DND-41 (cell line): ENCODE results near the gene GLCE.

Experiments used
- ATAC-seq: fragments of 200-7000 bp; cut with Tn5 transposase; 3 replicates; pipeline ENCODE4 v1.9.1; 2021; ENCODE audit warnings: low read depth; ENCODE audit not compliant: insufficient read depth
- DNase-seq: peaks from one replicate; pipeline ENCODE4 v3.0.0-alpha.2; 2020
- H2AFZ ChIP-seq: 2 replicates; pipeline ENCODE4 v1.6.0; 2012; ENCODE audit warnings: low read depth, low read length
- H3K27ac ChIP-seq: 2 replicates; pipeline ENCODE4 v1.5.1; 2012; ENCODE audit warnings: low read length, inconsistent platforms
- H3K27me3 ChIP-seq: fragments of 200-600 bp; sonication (generic); 2 replicates; pipeline ENCODE4 v1.6.0; 2012; ENCODE audit warnings: low read length, mild to moderate bottlenecking, inconsistent platforms; ENCODE audit not compliant: insufficient read depth, poor library complexity
- H3K36me3 ChIP-seq: 2 replicates; pipeline ENCODE4 v1.5.1; 2012; ENCODE audit warnings: low read length, inconsistent platforms; ENCODE audit not compliant: insufficient read depth
- H3K4me1 ChIP-seq: 2 replicates; pipeline ENCODE4 v1.5.1; 2012; ENCODE audit warnings: mild to moderate bottlenecking, low read length; ENCODE audit not compliant: insufficient read depth
- H3K4me2 ChIP-seq: 2 replicates; pipeline ENCODE4 v1.6.0; 2012; ENCODE audit warnings: mild to moderate bottlenecking, moderate library complexity, low read length, inconsistent platforms; ENCODE audit not compliant: insufficient read depth
- H3K4me3 ChIP-seq, 2 experiments: fragments of 200-600 bp in 1 of 2; shearing (Covaris generic) in 1 of 2; 2 replicates each; pipeline ENCODE4 v1.5.1; 2012 to 2016; ENCODE audit warnings: inconsistent platforms in 2 of 2, low read length in 2 of 2, mild to moderate bottlenecking in 2 of 2, low read depth in 1 of 2, moderate library complexity in 1 of 2
- H3K79me2 ChIP-seq: 2 replicates; pipeline ENCODE4 v1.6.0; 2012; ENCODE audit warnings: low read length, inconsistent platforms; ENCODE audit not compliant: insufficient read depth
- H3K9ac ChIP-seq: 2 replicates; pipeline ENCODE4 v1.6.0; 2012; ENCODE audit warnings: low read depth, mild to moderate bottlenecking, inconsistent platforms, low read length, moderate library complexity
- H3K9me3 ChIP-seq: 2 replicates; pipeline ENCODE4 v1.5.1; 2012; ENCODE audit warnings: low read length, moderate library complexity, mild to moderate bottlenecking, inconsistent platforms; ENCODE audit not compliant: insufficient read depth, severe bottlenecking
- H4K20me1 ChIP-seq: 2 replicates; pipeline ENCODE4 v1.6.0; 2012; ENCODE audit warnings: low read length; ENCODE audit not compliant: insufficient read depth
- EZH2 ChIP-seq: IDR thresholded peaks from 3 replicates; pipeline ENCODE4 v1.6.1; 2012; ENCODE audit warnings: borderline replicate concordance, low read depth, mild to moderate bottlenecking, moderate library complexity, low read length, inconsistent platforms; ENCODE audit not compliant: severe bottlenecking
- TF ChIP-seq, protein P1 (sequence below): IDR thresholded peaks from 2 replicates; pipeline ENCODE4 v1.5.1; 2012; ENCODE audit warnings: borderline replicate concordance, low read length, moderate library complexity, mild to moderate bottlenecking; ENCODE audit not compliant: poor library complexity, severe bottlenecking; ENCODE audit errors: extremely low read depth

Gene GLCE

DNA sequence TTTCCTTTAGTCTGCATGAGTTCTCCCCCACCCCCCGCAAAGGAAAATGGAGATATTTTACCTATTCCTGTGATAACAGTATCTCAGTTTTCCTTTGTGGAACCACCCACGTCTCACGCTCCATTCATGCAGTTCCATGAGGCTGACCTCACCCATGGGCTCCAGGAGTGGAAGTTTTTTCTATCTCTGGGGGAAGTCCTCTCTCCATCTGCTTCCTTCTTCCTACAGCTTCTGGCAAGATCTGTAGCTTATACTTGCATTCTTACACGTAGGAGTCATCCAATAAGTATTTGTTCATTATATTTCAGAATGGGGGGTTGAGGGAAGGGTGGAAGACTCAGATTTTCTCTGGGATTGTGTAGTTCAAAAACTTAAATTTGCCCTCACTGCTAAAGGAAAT is 5.8 kb upstream of the GLCE start:
- Histone ChIP-seq H2AFZ (no peak overlapping the region), H4K20me1 (no peaks in the 10 kb centered on the region), H3K4me3 (no peak overlapping the region), H3K4me1 (peaks cover under 1% of the 10 kb centered on the region), H3K4me2 (no peak overlapping the region), H3K36me3 (no peaks in the 10 kb centered on the region), H3K9me3 (no peaks in the 10 kb centered on the region), H3K79me2 (no peaks in the 10 kb centered on the region), H3K27me3 (peaks cover 21% of the 10 kb centered on the region), H3K27ac (no peak overlapping the region), H3K9ac (no peak overlapping the region)
- DNase-seq (no peak), ATAC-seq (no peak)
- no peak for TF ChIP-seq EZH2
- TF ChIP-seq, protein P1, sequence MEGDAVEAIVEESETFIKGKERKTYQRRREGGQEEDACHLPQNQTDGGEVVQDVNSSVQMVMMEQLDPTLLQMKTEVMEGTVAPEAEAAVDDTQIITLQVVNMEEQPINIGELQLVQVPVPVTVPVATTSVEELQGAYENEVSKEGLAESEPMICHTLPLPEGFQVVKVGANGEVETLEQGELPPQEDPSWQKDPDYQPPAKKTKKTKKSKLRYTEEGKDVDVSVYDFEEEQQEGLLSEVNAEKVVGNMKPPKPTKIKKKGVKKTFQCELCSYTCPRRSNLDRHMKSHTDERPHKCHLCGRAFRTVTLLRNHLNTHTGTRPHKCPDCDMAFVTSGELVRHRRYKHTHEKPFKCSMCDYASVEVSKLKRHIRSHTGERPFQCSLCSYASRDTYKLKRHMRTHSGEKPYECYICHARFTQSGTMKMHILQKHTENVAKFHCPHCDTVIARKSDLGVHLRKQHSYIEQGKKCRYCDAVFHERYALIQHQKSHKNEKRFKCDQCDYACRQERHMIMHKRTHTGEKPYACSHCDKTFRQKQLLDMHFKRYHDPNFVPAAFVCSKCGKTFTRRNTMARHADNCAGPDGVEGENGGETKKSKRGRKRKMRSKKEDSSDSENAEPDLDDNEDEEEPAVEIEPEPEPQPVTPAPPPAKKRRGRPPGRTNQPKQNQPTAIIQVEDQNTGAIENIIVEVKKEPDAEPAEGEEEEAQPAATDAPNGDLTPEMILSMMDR, result no peak

DNA sequence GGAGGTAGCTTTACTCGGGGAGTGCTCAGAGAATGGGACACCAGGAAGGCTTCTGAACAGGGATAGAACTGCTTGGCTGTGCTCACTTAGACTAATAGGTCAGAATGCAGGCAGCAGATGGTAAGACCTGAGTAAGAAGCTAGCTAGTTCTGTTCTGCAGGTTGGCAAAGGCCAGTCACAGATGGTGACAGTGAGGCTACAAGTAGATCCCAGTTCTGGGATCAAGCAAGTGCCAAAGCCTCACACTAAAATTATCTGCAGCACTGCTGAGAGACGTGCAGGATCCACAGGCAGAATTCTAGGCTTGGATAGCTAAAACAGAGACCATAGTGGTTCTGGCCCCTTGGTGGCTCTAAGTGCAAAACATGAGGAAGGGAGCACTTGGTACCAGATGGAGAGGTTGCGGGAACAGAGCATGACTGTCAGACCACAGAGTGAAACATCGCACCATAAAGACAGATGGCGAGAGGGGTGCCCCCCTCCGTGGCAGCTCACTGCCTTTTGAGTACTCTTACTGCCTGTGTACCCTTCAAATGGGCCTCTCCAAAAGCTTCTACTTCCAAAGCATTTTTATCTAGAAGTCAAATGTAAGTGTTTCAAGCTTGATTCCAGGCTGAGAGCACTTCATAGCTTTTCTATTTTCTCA is 3.6 kb upstream of the GLCE start:
- Histone ChIP-seq H3K36me3 (no peaks in the 10 kb centered on the region), H3K9ac (no peak overlapping the region), H3K4me1 (peaks cover 13% of the 10 kb centered on the region), H3K9me3 (no peaks in the 10 kb centered on the region), H3K4me2 (no peak overlapping the region), H3K27me3 (peaks cover 18% of the 10 kb centered on the region), H3K79me2 (peaks cover 2% of the 10 kb centered on the region; the same call in 1 of the 2 replicates), H3K27ac (no peak overlapping the region), H2AFZ (no peak overlapping the region), H4K20me1 (peaks cover 4% of the 10 kb centered on the region; the same call in 1 of the 2 replicates), H3K4me3 (no peak overlapping the region)
- ATAC-seq, result no peak
- TF ChIP-seq, protein P1, result no peak
- TF ChIP-seq EZH2, result no peak
- no peak for DNase-seq

DNA sequence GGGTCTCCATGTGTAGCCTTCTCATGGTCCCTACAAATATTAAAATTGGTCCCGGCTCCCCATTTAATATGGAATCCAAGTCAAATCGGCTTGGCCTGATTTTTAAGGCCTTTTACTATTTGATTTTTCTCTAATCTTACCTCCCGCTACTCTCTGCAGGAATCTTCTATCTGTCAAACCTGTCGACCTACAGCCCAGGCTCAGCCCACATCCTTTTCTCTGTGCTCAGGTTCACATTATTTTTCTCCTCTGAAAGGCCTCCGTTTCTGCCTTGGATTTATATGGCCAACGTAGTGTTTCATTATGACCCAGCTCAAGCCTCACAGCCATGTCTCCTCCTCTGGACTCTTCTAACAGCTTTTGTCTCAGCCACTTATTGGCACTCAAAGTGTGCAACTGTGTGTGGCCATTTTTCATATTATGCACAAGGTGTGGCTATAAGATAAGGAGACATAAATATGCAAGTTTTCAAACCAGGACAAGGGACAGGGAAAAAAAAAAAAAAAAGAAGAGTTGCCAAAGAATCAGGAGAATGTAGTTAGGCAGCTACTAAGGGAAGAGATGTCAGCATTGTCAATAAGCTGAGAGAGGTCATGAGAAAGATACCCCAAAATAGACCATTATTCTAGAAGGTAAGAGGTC is 2.1 kb upstream of the GLCE start:
- no peak overlapping the region for H3K27ac ChIP-seq
- DNase-seq, result no peak
- no peak overlapping the region for H2AFZ ChIP-seq

More for the DNA sequence above, 2.1 kb upstream of the GLCE start:
- TF ChIP-seq EZH2, result no peak
- TF ChIP-seq, protein P1, result no peak
- ATAC-seq, result no peak
- Histone ChIP-seq H3K9me3 (no peaks in the 10 kb centered on the region), H4K20me1 (peaks cover 8% of the 10 kb centered on the region; the same call in 1 of the 2 replicates), H3K79me2 (peaks cover 3% of the 10 kb centered on the region; the same call in 1 of the 2 replicates), H3K27me3 (peaks cover 11% of the 10 kb centered on the region), H3K4me1 (peaks cover 15% of the 10 kb centered on the region), H3K9ac (no peak overlapping the region), H3K36me3 (no peaks in the 10 kb centered on the region), H3K4me2 (no peak overlapping the region), H3K4me3 (no peak overlapping the region)
